ENCODE measurements around the gene C2orf49. TPM values are rescaled to one million over a fixed set of nuclear protein-coding genes. Genes with fewer than 3 reads are reported as not detected.

C2orf49 gene
- total and polyA plus RNA-seq, 2 of the 8 experiments (the other 6 are each of a cell fraction or from before 2014, with no cell fraction given), result 5.6 to 19.9 TPM

DNA sequence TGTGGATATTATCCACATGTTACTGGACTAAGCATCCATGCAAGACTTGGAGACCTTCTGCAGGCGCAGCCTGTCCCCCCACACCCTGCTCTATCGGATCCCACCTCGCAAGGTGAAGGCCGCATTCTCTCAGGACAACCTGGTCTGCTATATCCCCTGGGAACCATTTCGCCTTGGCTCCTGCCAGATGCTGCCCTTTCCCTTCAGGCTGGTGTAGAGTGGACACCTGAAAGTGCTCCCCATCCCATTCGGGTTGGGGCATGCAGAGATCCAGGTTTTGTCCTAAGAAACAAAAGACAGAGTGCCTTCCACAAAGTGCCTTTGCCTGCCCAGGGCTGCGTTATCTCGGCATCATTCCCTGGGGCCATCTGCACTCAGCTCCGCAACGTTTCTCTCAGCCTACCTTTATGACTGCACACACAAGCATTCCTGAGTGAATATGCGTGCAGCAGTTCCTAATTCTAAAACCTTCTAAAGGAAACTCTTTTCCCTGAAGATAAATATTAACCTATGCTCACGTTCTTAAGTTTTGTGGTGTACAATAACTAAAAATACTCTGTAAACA, 41.0 kb downstream of the C2orf49 start (continued):
- TF ChIP-seq, protein P1, sequence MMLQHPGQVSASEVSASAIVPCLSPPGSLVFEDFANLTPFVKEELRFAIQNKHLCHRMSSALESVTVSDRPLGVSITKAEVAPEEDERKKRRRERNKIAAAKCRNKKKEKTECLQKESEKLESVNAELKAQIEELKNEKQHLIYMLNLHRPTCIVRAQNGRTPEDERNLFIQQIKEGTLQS (IDR thresholded peaks at IDR 0.05; ENCODE audit: insufficient read depth, low read depth, low read length), result no peak
- TF ChIP-seq RNF2 (IDR thresholded peaks at IDR 0.05; ENCODE audit: borderline replicate concordance, low read depth, low read length, missing control alignments, poor library complexity, severe bottlenecking), result no peak

All from H1 (cell line).